ENCODE data around the gene RNF145.

DNA sequence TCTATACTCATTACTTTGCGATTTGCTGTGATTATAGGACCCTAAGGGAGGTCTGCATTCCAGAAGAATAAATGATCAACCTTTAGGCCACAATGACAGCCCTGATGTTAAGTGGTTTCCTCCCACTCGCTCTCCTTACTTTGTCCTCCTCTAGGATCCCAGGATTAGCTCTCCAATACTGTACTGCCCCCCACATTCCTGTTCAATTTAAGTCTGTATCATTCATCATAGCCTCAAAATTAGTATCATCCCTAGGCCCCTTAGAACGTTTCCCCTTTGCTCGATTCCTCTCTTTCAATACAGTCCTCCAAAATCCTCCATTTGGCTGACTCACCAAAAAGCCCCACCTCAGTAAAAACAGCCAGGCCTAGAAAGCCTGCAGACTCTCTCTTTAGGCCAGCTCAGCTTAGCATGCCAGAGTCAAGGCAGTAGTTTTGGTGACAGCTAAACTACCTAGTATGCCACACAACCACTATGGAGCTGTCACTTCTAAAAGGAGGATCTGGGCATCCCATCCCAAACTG, 24.4 kb downstream of the RNF145 start:
- TF ChIP-seq, protein P1, sequence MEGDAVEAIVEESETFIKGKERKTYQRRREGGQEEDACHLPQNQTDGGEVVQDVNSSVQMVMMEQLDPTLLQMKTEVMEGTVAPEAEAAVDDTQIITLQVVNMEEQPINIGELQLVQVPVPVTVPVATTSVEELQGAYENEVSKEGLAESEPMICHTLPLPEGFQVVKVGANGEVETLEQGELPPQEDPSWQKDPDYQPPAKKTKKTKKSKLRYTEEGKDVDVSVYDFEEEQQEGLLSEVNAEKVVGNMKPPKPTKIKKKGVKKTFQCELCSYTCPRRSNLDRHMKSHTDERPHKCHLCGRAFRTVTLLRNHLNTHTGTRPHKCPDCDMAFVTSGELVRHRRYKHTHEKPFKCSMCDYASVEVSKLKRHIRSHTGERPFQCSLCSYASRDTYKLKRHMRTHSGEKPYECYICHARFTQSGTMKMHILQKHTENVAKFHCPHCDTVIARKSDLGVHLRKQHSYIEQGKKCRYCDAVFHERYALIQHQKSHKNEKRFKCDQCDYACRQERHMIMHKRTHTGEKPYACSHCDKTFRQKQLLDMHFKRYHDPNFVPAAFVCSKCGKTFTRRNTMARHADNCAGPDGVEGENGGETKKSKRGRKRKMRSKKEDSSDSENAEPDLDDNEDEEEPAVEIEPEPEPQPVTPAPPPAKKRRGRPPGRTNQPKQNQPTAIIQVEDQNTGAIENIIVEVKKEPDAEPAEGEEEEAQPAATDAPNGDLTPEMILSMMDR (IDR thresholded peaks at IDR 0.05) = no peak
- TF ChIP-seq POLR2A (IDR thresholded peaks at IDR 0.05) (no peak), POLR2AphosphoS5 (IDR thresholded peaks at IDR 0.05) (no peak)
